Measurements from ENCODE around the gene CCL25.
A peak's percentile ranks its signal among the peaks of the same experiment; 100 is the strongest.

CCL25 gene

DNA sequence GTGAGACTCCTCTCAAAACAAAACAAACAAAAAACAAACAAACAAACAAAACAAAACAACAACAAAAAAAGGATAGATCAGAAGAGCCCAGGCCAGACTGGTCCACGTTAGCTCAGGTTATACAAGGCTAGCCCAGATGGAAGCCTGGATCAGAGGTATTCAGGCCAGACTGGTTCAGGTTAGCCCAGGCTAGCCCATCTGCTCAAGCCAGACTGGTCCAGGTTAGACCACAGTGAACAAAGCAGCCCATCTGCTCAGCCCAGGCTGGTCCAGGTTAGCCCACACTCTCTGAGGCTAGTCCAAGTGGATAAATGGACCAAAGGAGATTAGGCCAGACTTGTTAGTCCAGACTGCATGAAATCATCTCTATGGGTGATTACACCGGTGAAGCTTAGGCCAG, 41.2 kb downstream of the CCL25 start:
- H3K4me3 ChIP-seq (ENCODE audit: low read depth, low read length) = no peak overlapping the region
- TF ChIP-seq MYC (IDR thresholded peaks at IDR 0.05; ENCODE audit: low read depth, low read length) (no peak), POLR2A (IDR thresholded peaks at IDR 0.05; ENCODE audit: extremely low read depth, insufficient read length) (no peak)
- TF ChIP-seq, protein P1, sequence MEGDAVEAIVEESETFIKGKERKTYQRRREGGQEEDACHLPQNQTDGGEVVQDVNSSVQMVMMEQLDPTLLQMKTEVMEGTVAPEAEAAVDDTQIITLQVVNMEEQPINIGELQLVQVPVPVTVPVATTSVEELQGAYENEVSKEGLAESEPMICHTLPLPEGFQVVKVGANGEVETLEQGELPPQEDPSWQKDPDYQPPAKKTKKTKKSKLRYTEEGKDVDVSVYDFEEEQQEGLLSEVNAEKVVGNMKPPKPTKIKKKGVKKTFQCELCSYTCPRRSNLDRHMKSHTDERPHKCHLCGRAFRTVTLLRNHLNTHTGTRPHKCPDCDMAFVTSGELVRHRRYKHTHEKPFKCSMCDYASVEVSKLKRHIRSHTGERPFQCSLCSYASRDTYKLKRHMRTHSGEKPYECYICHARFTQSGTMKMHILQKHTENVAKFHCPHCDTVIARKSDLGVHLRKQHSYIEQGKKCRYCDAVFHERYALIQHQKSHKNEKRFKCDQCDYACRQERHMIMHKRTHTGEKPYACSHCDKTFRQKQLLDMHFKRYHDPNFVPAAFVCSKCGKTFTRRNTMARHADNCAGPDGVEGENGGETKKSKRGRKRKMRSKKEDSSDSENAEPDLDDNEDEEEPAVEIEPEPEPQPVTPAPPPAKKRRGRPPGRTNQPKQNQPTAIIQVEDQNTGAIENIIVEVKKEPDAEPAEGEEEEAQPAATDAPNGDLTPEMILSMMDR (IDR thresholded peaks at IDR 0.05; ENCODE audit: low read depth, low read length) = no peak
- TF ChIP-seq, protein P2, sequence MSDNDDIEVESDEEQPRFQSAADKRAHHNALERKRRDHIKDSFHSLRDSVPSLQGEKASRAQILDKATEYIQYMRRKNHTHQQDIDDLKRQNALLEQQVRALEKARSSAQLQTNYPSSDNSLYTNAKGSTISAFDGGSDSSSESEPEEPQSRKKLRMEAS (IDR thresholded peaks at IDR 0.05; ENCODE audit: low read depth, low read length) = no peak
- DNase-seq (ENCODE audit: low read depth) = no peak

DNA sequence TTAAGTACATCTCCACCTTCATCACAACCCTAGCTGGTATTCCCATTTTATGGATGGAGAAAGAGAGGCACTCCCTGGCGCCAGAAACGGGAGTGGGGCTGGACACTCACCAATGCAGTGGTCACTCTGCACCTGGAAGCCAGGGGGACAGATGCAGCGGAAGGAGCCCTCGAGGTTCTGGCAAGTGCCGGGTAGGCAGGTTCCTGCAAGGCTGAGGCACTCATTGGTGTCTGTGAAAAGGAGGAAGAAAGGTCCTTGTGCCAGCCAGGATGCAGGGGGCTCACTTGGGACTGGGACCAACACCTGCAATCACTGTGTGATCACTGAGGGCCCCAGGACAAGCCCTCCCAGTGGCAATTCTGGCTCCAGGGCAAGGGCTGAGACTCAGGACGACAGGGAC, 41.8 kb downstream of the CCL25 start:
- no peak overlapping the region for H3K4me3 ChIP-seq (ENCODE audit: low read depth, low read length)
- TF ChIP-seq, protein P1 (IDR thresholded peaks at IDR 0.05; ENCODE audit: low read depth, low read length) = no peak
- TF ChIP-seq POLR2A (IDR thresholded peaks at IDR 0.05; ENCODE audit: extremely low read depth, insufficient read length) (no peak), MYC (IDR thresholded peaks at IDR 0.05; ENCODE audit: low read depth, low read length) (no peak)
- TF ChIP-seq, protein P2 (IDR thresholded peaks at IDR 0.05; ENCODE audit: low read depth, low read length) = no peak
- DNase-seq (ENCODE audit: low read depth) = no peak

DNA sequence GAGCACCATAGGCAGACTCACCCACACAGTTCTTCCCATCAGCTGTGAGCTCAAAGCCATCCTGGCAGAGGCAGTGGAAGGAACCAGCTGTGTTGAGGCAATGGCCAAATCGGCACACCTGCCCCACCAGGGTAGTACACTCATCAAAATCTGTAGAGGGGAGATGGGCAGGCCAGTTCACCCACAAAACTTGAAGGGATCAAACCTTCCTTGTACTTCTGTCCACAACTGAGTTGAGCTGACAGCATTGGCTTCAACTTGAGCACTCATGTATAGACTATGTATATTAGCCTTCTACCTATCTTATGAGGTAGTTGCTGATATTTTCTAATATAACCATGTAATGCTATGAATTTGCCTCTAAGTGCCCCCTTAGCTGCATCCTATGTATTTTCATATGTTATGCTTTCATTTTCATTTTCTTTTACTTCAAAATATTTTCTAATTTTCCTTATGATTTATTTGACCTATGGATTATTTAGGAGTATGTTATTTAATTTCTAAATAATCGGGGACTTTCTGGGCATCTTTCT, 42.9 kb downstream of the CCL25 start:
- TF ChIP-seq, protein P2 (IDR thresholded peaks at IDR 0.05; ENCODE audit: low read depth, low read length) = no peak
- TF ChIP-seq MYC (IDR thresholded peaks at IDR 0.05; ENCODE audit: low read depth, low read length) = no peak
- TF ChIP-seq, protein P1 (IDR thresholded peaks at IDR 0.05; ENCODE audit: low read depth, low read length) = no peak
- TF ChIP-seq POLR2A (IDR thresholded peaks at IDR 0.05; ENCODE audit: extremely low read depth, insufficient read length) = no peak
- DNase-seq (ENCODE audit: low read depth) = no peak
- H3K4me3 ChIP-seq (ENCODE audit: low read depth, low read length) = no peak overlapping the region

DNA sequence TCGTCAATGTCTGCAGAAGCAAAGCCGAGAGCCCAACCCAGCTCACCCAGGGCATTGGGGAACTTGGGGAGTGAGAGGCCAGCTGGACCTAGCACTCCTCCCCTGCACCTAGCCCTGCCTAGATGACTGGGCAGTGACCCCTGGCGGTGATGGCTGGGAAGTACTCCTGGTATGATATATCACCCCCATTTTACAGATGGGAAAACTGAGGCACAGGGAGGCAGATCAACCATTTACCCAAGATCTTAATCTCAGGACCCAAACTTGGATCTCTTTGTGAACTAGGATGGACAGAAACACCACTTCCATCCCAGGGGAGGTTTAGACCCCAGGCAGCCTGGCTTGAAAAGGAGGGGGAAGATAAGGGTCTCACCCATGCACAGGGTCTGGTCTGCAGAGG, 43.5 kb downstream of the CCL25 start:
- no peak overlapping the region for H3K4me3 ChIP-seq (ENCODE audit: low read depth, low read length)
- DNase-seq (ENCODE audit: low read depth) = no peak
- TF ChIP-seq MYC (IDR thresholded peaks at IDR 0.05; ENCODE audit: low read depth, low read length) = no peak
- TF ChIP-seq, protein P2 (IDR thresholded peaks at IDR 0.05; ENCODE audit: low read depth, low read length) = no peak
- TF ChIP-seq POLR2A (IDR thresholded peaks at IDR 0.05; ENCODE audit: extremely low read depth, insufficient read length) = no peak
- TF ChIP-seq, protein P1 (IDR thresholded peaks at IDR 0.05; ENCODE audit: low read depth, low read length) = peak; percentile 32

DNA sequence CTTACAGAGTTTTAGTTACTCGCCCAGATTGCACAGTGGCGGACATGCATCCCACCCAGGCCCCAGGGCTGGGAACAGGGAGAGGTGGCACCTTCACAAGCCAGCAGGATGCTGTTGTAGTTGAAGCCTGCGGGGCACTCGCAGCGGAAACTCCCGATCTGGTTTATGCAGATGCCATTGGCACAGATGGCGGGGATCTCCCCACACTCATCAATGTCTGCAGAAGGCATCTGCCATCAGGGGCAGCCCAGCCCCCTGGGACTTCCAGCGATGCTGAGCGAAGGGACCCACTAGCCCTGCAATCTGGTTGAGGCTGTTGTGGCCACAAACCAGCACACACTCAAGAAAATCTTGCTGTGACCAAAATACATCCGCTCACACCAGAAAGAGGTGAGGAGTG, 44.6 kb downstream of the CCL25 start:
- no peak overlapping the region for H3K4me3 ChIP-seq (ENCODE audit: low read depth, low read length)
- DNase-seq (ENCODE audit: low read depth) = no peak
- TF ChIP-seq MYC (IDR thresholded peaks at IDR 0.05; ENCODE audit: low read depth, low read length) (no peak), POLR2A (IDR thresholded peaks at IDR 0.05; ENCODE audit: extremely low read depth, insufficient read length) (no peak)
- TF ChIP-seq, protein P1 (IDR thresholded peaks at IDR 0.05; ENCODE audit: low read depth, low read length) = no peak
